HepG2 (cell line): ENCODE data around the gene TCN1. TPM values are rescaled to one million over a fixed set of nuclear protein-coding genes. Genes with fewer than 3 reads are reported as not detected.

Experiments used
- ATF7 ChIP-seq, 2 experiments: fragments of 450-650 bp in 1 of 2; sonication (generic) in 1 of 2; formaldehyde crosslinking in 1 of 2; IDR thresholded peaks; 2 replicates each; pipeline versions ENCODE4 v1.4.0 to v1.6.1; 2016 to 2020; ENCODE audit warnings: antibody characterized with exemption in 1 of 2, mild to moderate bottlenecking in 1 of 2, missing genetic modification reagents in 1 of 2
- CENPX ChIP-seq: sonication (generic); formaldehyde crosslinking; IDR thresholded peaks from 2 replicates; pipeline ENCODE4 v1.9.0; 2021; ENCODE audit warnings: mild to moderate bottlenecking, missing genetic modification reagents, moderate library complexity
- DMAP1 ChIP-seq: IDR thresholded peaks from 2 replicates; pipeline ENCODE4 v1.6.1; 2016
- ELF3 ChIP-seq: IDR thresholded peaks from 2 replicates; pipeline ENCODE4 v1.6.1; 2016; ENCODE audit warnings: missing genetic modification reagents, missing compliant biosample characterization
- HNRNPUL1 ChIP-seq: fragments of 200-400 bp; formaldehyde crosslinking; IDR thresholded peaks from 2 replicates; pipeline ENCODE4 v1.6.1; 2017; ENCODE audit warnings: low read depth, mild to moderate bottlenecking, low read length, moderate library complexity
- JDP2 ChIP-seq: sonication (generic); formaldehyde crosslinking; IDR thresholded peaks from 2 replicates; pipeline ENCODE4 v1.8.1; 2022; ENCODE audit warnings: missing genetic modification reagents, borderline replicate concordance
- LRRFIP1 ChIP-seq: sonication (generic); formaldehyde crosslinking; conservative IDR thresholded peaks from 2 replicates; pipeline ENCODE4 v1.4.0; 2020; ENCODE audit warnings: missing genetic modification reagents
- MED1 ChIP-seq: sonication (generic); formaldehyde crosslinking; IDR thresholded peaks from 2 replicates; pipeline ENCODE4 v1.4.0; 2020; ENCODE audit warnings: missing genetic modification reagents
- MED8 ChIP-seq: sonication (generic); formaldehyde crosslinking; IDR thresholded peaks from 2 replicates; pipeline ENCODE4 v1.8.1; 2023; ENCODE audit warnings: mild to moderate bottlenecking, missing genetic modification reagents; ENCODE audit not compliant: insufficient replicate concordance
- NFKBIZ ChIP-seq: IDR thresholded peaks from 2 replicates; pipeline ENCODE4 v1.6.1; 2018; ENCODE audit warnings: missing genetic modification reagents, missing compliant biosample characterization
- NR2F2 ChIP-seq: IDR thresholded peaks from 2 replicates; pipeline ENCODE4 v1.6.1; 2012; ENCODE audit warnings: low read depth, inconsistent platforms, borderline replicate concordance
- POLR2A ChIP-seq, 2 experiments: IDR thresholded peaks; 2 replicates each; pipeline ENCODE4 v1.6.1; 2011; ENCODE audit warnings: low read depth in 2 of 2, low read length in 2 of 2, mild to moderate bottlenecking in 1 of 2, moderate library complexity in 1 of 2; ENCODE audit not compliant: insufficient read depth in 1 of 2
- SP140L ChIP-seq: sonication (generic); formaldehyde crosslinking; IDR thresholded peaks from 2 replicates; pipeline ENCODE4 v1.4.0; 2020; ENCODE audit warnings: missing genetic modification reagents, borderline replicate concordance
- TAF1 ChIP-seq: sonication (generic); formaldehyde crosslinking; IDR thresholded peaks from 2 replicates; pipeline ENCODE4 v1.4.0; 2020; ENCODE audit warnings: missing genetic modification reagents
- TBP ChIP-seq: sonication (generic); formaldehyde crosslinking; IDR thresholded peaks from 2 replicates; pipeline ENCODE4 v1.5.0; 2020; ENCODE audit warnings: missing genetic modification reagents
- ZBTB3 ChIP-seq: sonication (generic); formaldehyde crosslinking; IDR thresholded peaks from 2 replicates; pipeline ENCODE4 v1.4.0; 2020; ENCODE audit warnings: low read depth, mild to moderate bottlenecking, moderate library complexity, missing genetic modification reagents, borderline replicate concordance
- ZNF567 ChIP-seq: sonication (generic); formaldehyde crosslinking; IDR thresholded peaks from 2 replicates; pipeline ENCODE4 v1.8.1; 2023; ENCODE audit warnings: mild to moderate bottlenecking, missing genetic modification reagents, borderline replicate concordance
- ZNF709 ChIP-seq: sonication (generic); formaldehyde crosslinking; IDR thresholded peaks from 2 replicates; pipeline ENCODE4 v1.5.0; 2020; ENCODE audit warnings: mild to moderate bottlenecking, missing genetic modification reagents
- ZNF878 ChIP-seq: sonication (generic); formaldehyde crosslinking; IDR thresholded peaks from 2 replicates; pipeline ENCODE4 v1.8.1; 2023; ENCODE audit warnings: mild to moderate bottlenecking, missing genetic modification reagents, moderate library complexity
- polyA plus RNA-seq, 8 experiments: library from polyadenylated mRNA; depleted of rRNA in 3 of 8; stranded (reverse) in 7 of 8; unstranded in 1 of 8; fragments of >200 nt; fragmentation: Illumina TruSeq in 4 of 8; extraction: Trizol in 4 of 8; gene quantifications; 2 replicates each; pipeline versions ENCODE4 v1.2.1 to v1.2.3, GENCODE V29; 2011 to 2016; ENCODE audit warnings: low read depth in 4 of 8, missing spikeins in 1 of 8, mixed read lengths in 1 of 8; ENCODE audit not compliant: insufficient read depth in 1 of 8
- total RNA-seq, 5 experiments: library from RNA; depleted of rRNA; stranded (reverse); fragments of >200 nt; fragmentation: Illumina TruSeq; extraction: Trizol; gene quantifications; 2 replicates each; pipeline ENCODE4 v1.2.3, GENCODE V29; 2016; ENCODE audit warnings: low read depth in 1 of 5
- TF ChIP-seq, protein P1 (sequence below): sonication (generic); formaldehyde crosslinking; IDR thresholded peaks from 2 replicates; pipeline ENCODE4 v1.5.1; 2020; ENCODE audit warnings: missing genetic modification reagents, mild to moderate bottlenecking, borderline replicate concordance
- TF ChIP-seq, protein P2 (sequence below): sonication (generic); formaldehyde crosslinking; IDR thresholded peaks from 2 replicates; pipeline ENCODE4 v1.4.0; 2020; ENCODE audit warnings: missing genetic modification reagents, borderline replicate concordance
- TF ChIP-seq, protein P3 (sequence below): sonication (generic); formaldehyde crosslinking; IDR thresholded peaks from 2 replicates; pipeline ENCODE4 v1.5.0; 2020; ENCODE audit warnings: missing genetic modification reagents
- TF ChIP-seq, protein P4 (sequence below): IDR thresholded peaks from 2 replicates; pipeline ENCODE4 v1.6.1; 2016; ENCODE audit warnings: low read depth

TCN1 gene
- total and polyA plus RNA-seq, 2 of the 13 experiments (the other 11 are each of a cell fraction or from before 2014, with no cell fraction given): not detected

DNA sequence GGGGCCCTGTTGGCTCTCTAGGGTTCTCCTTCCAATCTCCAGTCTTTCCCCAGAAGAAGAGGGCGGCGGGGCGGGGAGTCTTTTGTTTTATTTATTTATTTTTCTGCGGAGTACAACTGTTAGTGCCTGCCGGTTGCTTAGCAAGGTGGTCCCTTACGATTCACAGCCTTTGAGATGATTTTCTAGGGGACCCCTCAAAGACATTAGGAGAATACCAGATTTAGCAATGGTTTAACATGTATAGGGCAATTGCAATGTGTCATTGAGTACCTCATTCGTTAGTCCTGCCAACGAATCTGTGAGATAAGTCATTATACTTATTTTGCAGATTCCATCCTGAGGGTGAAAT lies 55.4 kb downstream of the TCN1 start (continued):
- TF ChIP-seq, protein P1, sequence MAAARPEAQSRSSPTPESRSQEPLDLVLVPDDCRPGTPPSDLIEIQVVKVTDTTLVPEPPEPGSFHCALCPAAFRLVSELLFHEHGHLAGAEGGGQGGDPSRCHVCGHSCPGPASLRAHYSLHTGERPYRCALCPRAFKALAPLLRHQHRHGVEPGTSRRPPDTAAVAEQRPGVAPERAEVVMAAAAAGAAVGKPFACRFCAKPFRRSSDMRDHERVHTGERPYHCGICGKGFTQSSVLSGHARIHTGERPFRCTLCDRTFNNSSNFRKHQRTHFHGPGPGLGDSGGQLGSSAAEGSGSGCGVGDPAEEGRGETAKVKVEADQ (CRISPR knock-in tag): no peak
- TF ChIP-seq TBP (no peak), NFKBIZ (no peak; the same call in 1 of the 2 replicates), ZBTB3 (CRISPR knock-in tag) (no peak), JDP2 (CRISPR knock-in tag) (no peak), DMAP1 (CRISPR knock-in tag) (no peak), ZNF709 (0 out of 2 replicates have a peak, but pooled peaks have one; percentile 46), MED1 (CRISPR knock-in tag) (no peak), TAF1 (CRISPR knock-in tag) (no peak), CENPX (CRISPR knock-in tag) (no peak), MED8 (CRISPR knock-in tag) (no peak), POLR2A (IDR thresholded peaks at IDR 0.05; ENCODE audit: insufficient read depth in 1 of 2, low read depth in 2 of 2, low read length in 2 of 2) (no peak), ATF7 (IDR thresholded peaks at IDR 0.05) (no peak), ATF7 (CRISPR knock-in tag; IDR thresholded peaks at IDR 0.05) (no peak), NR2F2 (no peak), LRRFIP1 (CRISPR knock-in tag) (no peak), ZNF878 (peak; percentile 23; the same call in 1 of the 2 replicates), ELF3 (no peak), SP140L (CRISPR knock-in tag) (no peak), ZNF567 (CRISPR knock-in tag) (no peak), HNRNPUL1 (no peak)
- TF ChIP-seq, protein P2, sequence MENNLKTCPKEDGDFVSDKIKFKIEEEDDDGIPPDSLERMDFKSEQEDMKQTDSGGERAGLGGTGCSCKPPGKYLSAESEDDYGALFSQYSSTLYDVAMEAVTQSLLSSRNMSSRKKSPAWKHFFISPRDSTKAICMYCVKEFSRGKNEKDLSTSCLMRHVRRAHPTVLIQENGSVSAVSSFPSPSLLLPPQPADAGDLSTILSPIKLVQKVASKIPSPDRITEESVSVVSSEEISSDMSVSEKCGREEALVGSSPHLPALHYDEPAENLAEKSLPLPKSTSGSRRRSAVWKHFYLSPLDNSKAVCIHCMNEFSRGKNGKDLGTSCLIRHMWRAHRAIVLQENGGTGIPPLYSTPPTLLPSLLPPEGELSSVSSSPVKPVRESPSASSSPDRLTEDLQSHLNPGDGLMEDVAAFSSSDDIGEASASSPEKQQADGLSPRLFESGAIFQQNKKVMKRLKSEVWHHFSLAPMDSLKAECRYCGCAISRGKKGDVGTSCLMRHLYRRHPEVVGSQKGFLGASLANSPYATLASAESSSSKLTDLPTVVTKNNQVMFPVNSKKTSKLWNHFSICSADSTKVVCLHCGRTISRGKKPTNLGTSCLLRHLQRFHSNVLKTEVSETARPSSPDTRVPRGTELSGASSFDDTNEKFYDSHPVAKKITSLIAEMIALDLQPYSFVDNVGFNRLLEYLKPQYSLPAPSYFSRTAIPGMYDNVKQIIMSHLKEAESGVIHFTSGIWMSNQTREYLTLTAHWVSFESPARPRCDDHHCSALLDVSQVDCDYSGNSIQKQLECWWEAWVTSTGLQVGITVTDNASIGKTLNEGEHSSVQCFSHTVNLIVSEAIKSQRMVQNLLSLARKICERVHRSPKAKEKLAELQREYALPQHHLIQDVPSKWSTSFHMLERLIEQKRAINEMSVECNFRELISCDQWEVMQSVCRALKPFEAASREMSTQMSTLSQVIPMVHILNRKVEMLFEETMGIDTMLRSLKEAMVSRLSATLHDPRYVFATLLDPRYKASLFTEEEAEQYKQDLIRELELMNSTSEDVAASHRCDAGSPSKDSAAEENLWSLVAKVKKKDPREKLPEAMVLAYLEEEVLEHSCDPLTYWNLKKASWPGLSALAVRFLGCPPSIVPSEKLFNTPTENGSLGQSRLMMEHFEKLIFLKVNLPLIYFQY (CRISPR knock-in tag): 0 out of 2 replicates have a peak, but pooled peaks have one; percentile 0
- TF ChIP-seq, protein P3, sequence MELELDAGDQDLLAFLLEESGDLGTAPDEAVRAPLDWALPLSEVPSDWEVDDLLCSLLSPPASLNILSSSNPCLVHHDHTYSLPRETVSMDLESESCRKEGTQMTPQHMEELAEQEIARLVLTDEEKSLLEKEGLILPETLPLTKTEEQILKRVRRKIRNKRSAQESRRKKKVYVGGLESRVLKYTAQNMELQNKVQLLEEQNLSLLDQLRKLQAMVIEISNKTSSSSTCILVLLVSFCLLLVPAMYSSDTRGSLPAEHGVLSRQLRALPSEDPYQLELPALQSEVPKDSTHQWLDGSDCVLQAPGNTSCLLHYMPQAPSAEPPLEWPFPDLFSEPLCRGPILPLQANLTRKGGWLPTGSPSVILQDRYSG (CRISPR knock-in tag): no peak
- TF ChIP-seq, protein P4, sequence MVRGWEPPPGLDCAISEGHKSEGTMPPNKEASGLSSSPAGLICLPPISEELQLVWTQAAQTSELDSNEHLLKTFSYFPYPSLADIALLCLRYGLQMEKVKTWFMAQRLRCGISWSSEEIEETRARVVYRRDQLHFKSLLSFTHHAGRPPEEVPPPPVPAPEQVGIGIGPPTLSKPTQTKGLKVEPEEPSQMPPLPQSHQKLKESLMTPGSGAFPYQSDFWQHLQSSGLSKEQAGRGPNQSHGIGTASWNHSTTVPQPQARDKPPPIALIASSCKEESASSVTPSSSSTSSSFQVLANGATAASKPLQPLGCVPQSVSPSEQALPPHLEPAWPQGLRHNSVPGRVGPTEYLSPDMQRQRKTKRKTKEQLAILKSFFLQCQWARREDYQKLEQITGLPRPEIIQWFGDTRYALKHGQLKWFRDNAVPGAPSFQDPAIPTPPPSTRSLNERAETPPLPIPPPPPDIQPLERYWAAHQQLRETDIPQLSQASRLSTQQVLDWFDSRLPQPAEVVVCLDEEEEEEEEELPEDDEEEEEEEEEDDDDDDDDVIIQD (CRISPR knock-in tag): no peak
